ENCODE results near the gene ZCCHC7. TPM values are rescaled to one million over a fixed set of nuclear protein-coding genes. Genes with fewer than 3 reads are reported as not detected.

Gene ZCCHC7
- total and polyA plus RNA-seq, 2 of the 8 experiments (the other 6 are each of a cell fraction or from before 2014, with no cell fraction given), result 12.2 to 27.5 TPM

DNA sequence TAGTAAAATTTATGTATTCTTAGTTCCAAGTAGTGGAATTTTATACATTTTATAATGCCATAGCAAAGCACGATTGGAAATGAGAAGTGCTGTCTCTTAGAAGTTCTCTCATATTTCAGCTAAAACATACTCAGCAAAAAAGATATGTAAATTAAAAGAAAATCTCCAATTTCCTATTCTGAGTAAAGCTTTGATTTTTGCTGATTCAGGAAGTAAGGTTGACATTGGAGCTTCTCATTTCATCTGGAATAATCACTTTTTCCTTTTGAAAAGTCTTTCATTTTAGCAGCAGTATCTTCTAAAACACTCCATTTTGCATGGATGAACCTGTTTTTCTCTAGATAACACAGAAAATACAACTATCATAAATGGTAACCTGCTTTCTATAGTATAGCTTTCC is 121.0 kb downstream of the ZCCHC7 start:
- no peak for FAIRE-seq
- Histone ChIP-seq H2BK5ac (ENCODE audit: low read depth, low read length) (no peak overlapping the region), H3K23me2 (ENCODE audit: low read depth, low read length) (no peaks in the 10 kb centered on the region)

More for the DNA sequence above, 121.0 kb downstream of the ZCCHC7 start:
- TF ChIP-seq CTBP2 (IDR thresholded peaks at IDR 0.05; ENCODE audit: borderline replicate concordance, insufficient read depth, insufficient read length, low read length), result no peak
- TF ChIP-seq MAFK (IDR thresholded peaks at IDR 0.05; ENCODE audit: low read depth, low read length), result 0 out of 2 replicates have a peak, but pooled peaks have one; percentile 16
- no peak for TF ChIP-seq KDM5A (IDR thresholded peaks at IDR 0.05; ENCODE audit: low read length)
- no peak for TF ChIP-seq RBBP5 (IDR thresholded peaks at IDR 0.05; ENCODE audit: borderline replicate concordance, low read depth, low read length)
- Histone ChIP-seq H3K4ac (replicated peaks; ENCODE audit: insufficient read length, low read depth, low read length) (no peak overlapping the region), H3K56ac (replicated peaks; ENCODE audit: insufficient read length, low read depth, low read length) (no peak overlapping the region), H3K27ac (ENCODE audit: low read depth, low read length) (no peak overlapping the region), H3K14ac (ENCODE audit: insufficient read length) (no peak overlapping the region), H3K9ac (replicated peaks in 1 of 4; ENCODE audit: extremely low read depth in 1 of 4, low read depth in 3 of 4, low read length in 3 of 4) (no peak overlapping the region), H3K79me1 (ENCODE audit: low read depth, low read length) (0 out of 2 replicates have a peak, but pooled peaks cover 2% of the 10 kb centered on the region), H4K20me1 (replicated peaks in 1 of 2; ENCODE audit: control insufficient read depth in 1 of 2, insufficient read depth in 2 of 2, low read length in 2 of 2) (no peaks in the 10 kb centered on the region), H3K18ac (ENCODE audit: extremely low read depth, low read length) (no peak overlapping the region), H3K4me3 (ENCODE audit: extremely low read depth in 1 of 4, insufficient read depth in 2 of 4, low read depth in 3 of 4, low read length in 4 of 4) (no peak overlapping the region), H3K4me2 (ENCODE audit: insufficient read depth in 1 of 2, low read depth in 2 of 2, low read length in 2 of 2) (no peak overlapping the region), H2BK12ac (ENCODE audit: low read depth, low read length) (no peak overlapping the region), H3K4me1 (replicated peaks in 1 of 4; ENCODE audit: control insufficient read depth in 3 of 4, insufficient read depth in 4 of 4, low read length in 3 of 4) (peaks cover 0 to 6% (median 4%) of the 10 kb centered on the region in 4 experiments; a peak in 5 of 7 replicates), H3K9me3 (ENCODE audit: insufficient read depth in 2 of 2, low read depth in 1 of 2, low read length in 1 of 2) (no peaks in the 10 kb centered on the region), H4K5ac (ENCODE audit: insufficient read length, low read depth, low read length) (no peak overlapping the region), H3K23ac (ENCODE audit: insufficient read length) (no peak overlapping the region), H4K91ac (replicated peaks; ENCODE audit: insufficient read length, low read length) (no peak overlapping the region), H4K8ac (ENCODE audit: extremely low read depth, insufficient read depth, low read length) (no peak overlapping the region), H2BK15ac (ENCODE audit: low read length) (no peak overlapping the region), H2AFZ (ENCODE audit: low read length) (no peak overlapping the region), H3K36me3 (ENCODE audit: control insufficient read depth in 2 of 4, insufficient read depth in 4 of 4, low read length in 3 of 4) (no peaks in the 10 kb centered on the region), H2AK5ac (ENCODE audit: low read depth, low read length) (no peak overlapping the region), H2BK20ac (ENCODE audit: low read length) (no peak overlapping the region), H3K27me3 (replicated peaks in 1 of 4; ENCODE audit: control insufficient read depth in 3 of 4, extremely low read depth in 1 of 4, insufficient read depth in 3 of 4, low read length in 3 of 4) (no peaks in the 10 kb centered on the region), H3K79me2 (ENCODE audit: control insufficient read depth in 1 of 2, insufficient read depth in 2 of 2, low read length in 2 of 2) (peaks cover 0 to 16% of the 10 kb centered on the region in 2 experiments; a peak in 2 of 4 replicates), H2BK120ac (replicated peaks; ENCODE audit: low read depth, low read length) (no peak overlapping the region)
- 67% methylated on average over 1 of the region's 1 CpG; no CpG with 5 or more reads in 1 of the 2 experiments for WGBS, 2 experiments (ENCODE audit: extremely low coverage in 1 of 2, insufficient coverage in 1 of 2, insufficient read length in 1 of 2, insufficient replicate concordance in 2 of 2, low coverage in 1 of 2, low lambda C conversion rate in 2 of 2, missing lambda C conversion rate in 1 of 2)
- no peak for DNase-seq (ENCODE audit: low read depth in 1 of 2, low spot score in 2 of 2)
- ChIA-PET CTCF (ENCODE audit: partially characterized antibody) (interaction anchor here (0.6 to 1.6 kb wide), 4 partner anchors 9 to 245 kb away, joined by 3 to 8 read pairs (median 6); no protein-coding TSS in a partner anchor), POLR2A (ENCODE audit: partially characterized antibody) (interaction anchor here (1.2 kb wide), 1 partner anchor 10 kb away, joined by 3 read pairs; no protein-coding TSS in a partner anchor)
